ENCODE measurements around the gene TFAP2B.

The TFAP2B gene

DNA sequence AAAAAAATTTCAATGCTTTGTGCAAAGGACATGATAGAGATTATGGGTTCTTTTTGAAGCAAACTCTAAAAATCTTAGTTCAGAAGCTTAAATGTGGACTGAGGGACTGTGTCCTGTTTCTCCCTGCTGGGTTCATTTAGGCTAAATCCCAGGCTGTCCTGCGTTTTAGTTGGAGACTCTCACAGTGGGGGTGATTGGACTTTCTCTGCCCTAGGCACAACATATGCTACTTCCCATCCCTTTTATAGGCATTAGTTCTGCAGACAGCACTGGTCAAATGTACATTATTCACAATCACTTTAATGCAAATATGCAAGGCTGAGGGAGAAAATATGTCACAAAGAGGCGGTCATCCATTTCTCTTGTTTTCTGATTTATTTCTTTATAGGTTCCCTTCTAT is 71.3 kb downstream of the TFAP2B start:
- no peak overlapping the region for H3K4me3 ChIP-seq (ENCODE audit: low read depth, low read length)
- no peak for DNase-seq (ENCODE audit: low read depth)

DNA sequence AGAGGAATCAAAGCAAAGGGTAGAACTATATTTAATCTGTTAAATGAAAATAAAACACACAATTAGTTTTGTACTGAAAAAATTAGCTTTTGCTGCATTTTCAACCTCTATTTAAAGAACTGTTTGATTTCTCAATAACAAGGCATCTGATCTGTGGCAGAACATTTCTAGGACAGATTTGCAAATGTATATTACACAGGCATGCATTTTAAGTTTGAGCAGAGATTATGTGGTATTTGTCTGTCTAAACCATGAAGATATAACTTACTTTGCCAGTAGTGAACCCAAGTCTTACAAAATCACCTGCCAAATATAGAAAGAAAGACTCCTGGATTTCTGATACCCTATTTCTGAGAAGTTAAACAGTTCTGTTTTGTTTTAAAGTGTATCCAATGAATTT is 71.9 kb downstream of the TFAP2B start:
- TF ChIP-seq, protein P1, sequence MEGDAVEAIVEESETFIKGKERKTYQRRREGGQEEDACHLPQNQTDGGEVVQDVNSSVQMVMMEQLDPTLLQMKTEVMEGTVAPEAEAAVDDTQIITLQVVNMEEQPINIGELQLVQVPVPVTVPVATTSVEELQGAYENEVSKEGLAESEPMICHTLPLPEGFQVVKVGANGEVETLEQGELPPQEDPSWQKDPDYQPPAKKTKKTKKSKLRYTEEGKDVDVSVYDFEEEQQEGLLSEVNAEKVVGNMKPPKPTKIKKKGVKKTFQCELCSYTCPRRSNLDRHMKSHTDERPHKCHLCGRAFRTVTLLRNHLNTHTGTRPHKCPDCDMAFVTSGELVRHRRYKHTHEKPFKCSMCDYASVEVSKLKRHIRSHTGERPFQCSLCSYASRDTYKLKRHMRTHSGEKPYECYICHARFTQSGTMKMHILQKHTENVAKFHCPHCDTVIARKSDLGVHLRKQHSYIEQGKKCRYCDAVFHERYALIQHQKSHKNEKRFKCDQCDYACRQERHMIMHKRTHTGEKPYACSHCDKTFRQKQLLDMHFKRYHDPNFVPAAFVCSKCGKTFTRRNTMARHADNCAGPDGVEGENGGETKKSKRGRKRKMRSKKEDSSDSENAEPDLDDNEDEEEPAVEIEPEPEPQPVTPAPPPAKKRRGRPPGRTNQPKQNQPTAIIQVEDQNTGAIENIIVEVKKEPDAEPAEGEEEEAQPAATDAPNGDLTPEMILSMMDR (IDR thresholded peaks at IDR 0.05; ENCODE audit: low read depth, low read length), result no peak
- TF ChIP-seq POLR2A (IDR thresholded peaks at IDR 0.05; ENCODE audit: extremely low read depth, insufficient read length) (no peak), MYC (IDR thresholded peaks at IDR 0.05; ENCODE audit: low read depth, low read length) (no peak)
- TF ChIP-seq, protein P2, sequence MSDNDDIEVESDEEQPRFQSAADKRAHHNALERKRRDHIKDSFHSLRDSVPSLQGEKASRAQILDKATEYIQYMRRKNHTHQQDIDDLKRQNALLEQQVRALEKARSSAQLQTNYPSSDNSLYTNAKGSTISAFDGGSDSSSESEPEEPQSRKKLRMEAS (IDR thresholded peaks at IDR 0.05; ENCODE audit: low read depth, low read length), result no peak
- H3K4me3 ChIP-seq (ENCODE audit: low read depth, low read length), result no peak overlapping the region
- no peak for DNase-seq (ENCODE audit: low read depth)

More for the DNA sequence above, 71.3 kb downstream of the TFAP2B start:
- TF ChIP-seq, protein P1 (IDR thresholded peaks at IDR 0.05; ENCODE audit: low read depth, low read length), result no peak
- TF ChIP-seq, protein P2 (IDR thresholded peaks at IDR 0.05; ENCODE audit: low read depth, low read length), result no peak
- TF ChIP-seq MYC (IDR thresholded peaks at IDR 0.05; ENCODE audit: low read depth, low read length) (no peak), POLR2A (IDR thresholded peaks at IDR 0.05; ENCODE audit: extremely low read depth, insufficient read length) (no peak)

DNA sequence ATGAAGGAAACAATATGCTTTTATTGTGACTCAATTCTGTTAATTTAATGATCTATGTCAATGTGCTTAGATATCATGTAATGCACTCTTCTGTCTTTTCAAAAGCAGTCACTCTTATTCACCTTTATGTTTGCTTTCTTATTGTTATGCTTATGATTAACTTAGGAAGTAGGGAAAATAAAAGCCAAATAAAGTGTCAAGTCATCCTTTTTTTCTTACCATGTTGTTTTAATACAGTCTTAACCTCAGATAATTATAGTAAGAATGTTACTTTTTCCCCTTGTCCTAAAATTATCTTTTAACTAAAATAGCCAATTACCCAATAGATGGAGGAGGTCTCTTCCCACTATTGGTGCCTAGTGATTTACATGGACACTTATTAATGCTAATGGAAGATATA is 72.6 kb downstream of the TFAP2B start:
- TF ChIP-seq POLR2A (IDR thresholded peaks at IDR 0.05; ENCODE audit: extremely low read depth, insufficient read length) (no peak), MYC (IDR thresholded peaks at IDR 0.05; ENCODE audit: low read depth, low read length) (no peak)
- TF ChIP-seq, protein P2 (IDR thresholded peaks at IDR 0.05; ENCODE audit: low read depth, low read length), result no peak
- TF ChIP-seq, protein P1 (IDR thresholded peaks at IDR 0.05; ENCODE audit: low read depth, low read length), result no peak
- H3K4me3 ChIP-seq (ENCODE audit: low read depth, low read length), result no peak overlapping the region
- no peak for DNase-seq (ENCODE audit: low read depth)
